Stimulated activated CD8-positive, alpha-beta memory T cell treated with anti-CD3 and anti-CD28 coated beads, Interleukin-15, amount 100 ng/mL, for 48 hours (primary cell): ENCODE measurements around the gene TBC1D26.
"Not testable (repeated sequence)": the region's sequence is repeated elsewhere in the genome, so short reads cannot be mapped to it uniquely, and the experiment has no call there.

ENCODE experiments used
- DNase-seq, 2 donors: peaks; one replicate each; pipeline ENCODE4 v3.0.0-alpha.2; 2020; ENCODE audit warnings: low read depth in 2 of 2

The TBC1D26 gene

DNA sequence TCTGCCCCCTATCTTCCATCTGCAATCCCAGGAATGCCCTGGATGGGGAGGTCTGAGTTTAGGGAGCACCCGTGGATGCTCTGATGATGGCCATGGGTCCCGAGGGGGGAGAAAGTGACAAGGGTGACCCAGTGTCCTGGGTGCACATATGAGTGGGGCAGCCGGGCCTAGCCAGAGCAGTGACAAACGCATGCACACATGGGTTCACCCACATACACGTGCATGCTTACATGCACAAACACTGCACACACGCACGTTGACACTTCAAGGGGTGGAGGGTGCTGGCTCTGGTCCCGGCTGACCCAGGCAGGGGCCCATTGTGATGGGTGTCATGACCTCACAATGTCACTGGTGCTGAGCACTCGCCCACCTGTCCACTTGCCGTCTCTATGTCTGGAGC, at the start of gene TBC1D26:
Gene TBC1D26 (plus strand): TSS at position 384 of the 400 bp plus-strand sequence. CDS start 3,066 bp downstream, outside the sequence.
- not testable (repeated sequence) for DNase-seq

DNA sequence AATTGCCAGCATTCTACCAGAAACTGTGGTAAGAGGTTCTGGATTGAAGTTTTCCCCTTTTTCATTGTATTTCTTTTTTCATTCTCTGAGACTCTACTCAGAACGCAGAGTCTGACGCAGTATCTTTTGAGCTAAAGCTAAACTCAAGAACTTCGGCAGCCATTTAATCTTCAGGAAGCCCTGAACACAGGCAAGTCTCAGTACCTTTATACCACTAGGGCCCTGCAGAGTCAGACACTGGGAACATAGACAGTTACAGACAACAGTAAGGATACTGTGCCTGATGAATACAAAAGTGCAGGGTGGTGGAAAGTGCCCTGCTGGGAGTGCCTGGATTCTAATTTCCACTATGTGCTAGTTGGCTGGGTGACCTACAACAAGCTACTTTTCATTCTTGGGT, 48.9 kb upstream of the TBC1D26 start:
- DNase-seq = not testable (repeated sequence)

- peak; percentile 58 to 63 for DNase-seq
These were observed 48.1 kb upstream of the TBC1D26 start, which contains the start of gene TRIM16 for GRCh38 chr17:15683824-15684478. Gene TRIM16 (minus strand): TSS chr17:15684311. CDS start chr17:15651609, 32,702 bp downstream.

DNA sequence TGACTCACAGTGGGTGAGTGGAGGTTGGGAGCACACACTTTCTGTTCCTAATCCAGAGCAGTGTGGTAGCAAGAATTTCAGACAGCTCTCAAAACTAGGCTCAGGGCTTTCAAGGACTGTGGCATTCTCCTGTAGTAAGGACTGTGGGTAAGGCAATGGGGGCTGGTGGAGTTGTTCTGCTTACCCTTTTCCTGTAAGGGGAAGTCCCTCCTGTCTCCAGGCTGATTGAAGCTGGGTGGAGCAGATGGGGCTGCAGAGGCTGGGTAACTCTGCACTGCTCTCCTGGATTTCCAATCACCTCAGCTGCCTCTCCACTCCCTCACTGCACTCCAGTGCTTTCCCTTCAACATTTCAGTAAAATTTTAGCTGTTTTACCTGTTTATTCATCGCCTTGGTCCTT, 44.6 kb upstream of the TBC1D26 start:
- not testable (repeated sequence) for DNase-seq

DNA sequence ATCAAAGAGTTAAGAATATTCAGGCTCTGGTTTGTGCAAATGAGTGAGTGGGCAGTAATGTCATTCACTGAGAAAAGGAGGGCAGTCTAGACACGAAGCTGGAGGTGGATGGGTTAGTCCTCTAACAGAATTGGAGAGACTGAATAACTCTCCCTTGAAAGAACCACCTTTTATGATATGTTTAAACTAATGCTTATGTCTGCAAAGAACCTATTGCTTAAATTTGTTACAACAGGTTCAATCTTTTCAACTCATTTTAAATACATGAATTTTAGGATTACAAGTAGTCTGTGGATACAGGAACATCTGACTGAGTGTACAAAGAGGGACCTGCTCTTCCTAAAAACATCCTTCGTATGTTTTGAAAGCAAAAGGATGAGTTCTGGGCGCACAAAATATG, 33.1 kb upstream of the TBC1D26 start:
- DNase-seq = not testable (repeated sequence)

DNA sequence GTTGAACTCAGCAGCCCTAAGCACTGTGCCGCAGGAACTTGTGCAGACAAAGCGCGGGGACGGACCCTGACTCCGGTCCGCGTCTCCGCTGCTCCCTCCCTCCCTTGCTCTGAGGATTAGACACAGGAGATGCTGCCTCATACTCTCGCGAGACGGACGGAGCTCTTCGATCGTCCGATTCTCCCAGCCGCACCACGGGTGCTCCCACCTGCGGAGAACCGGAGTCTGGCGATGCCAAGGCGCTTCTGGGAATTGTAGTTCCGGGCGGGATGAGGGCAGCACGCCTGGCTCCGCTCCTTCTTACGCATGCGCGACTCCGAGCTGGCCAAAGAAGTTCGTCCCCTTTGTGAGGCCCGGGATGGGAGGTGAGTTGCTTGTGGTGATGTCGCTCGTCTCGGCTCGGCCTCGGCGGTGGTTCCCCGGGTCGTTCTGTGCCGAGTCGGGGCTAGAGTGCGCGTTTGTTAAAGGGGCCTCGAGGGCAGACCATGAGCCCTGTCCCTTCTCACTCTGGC, 32.6 kb upstream of the TBC1D26 start, which contains the start of gene ZNF286A:
Gene ZNF286A (plus strand): TSS at position 340 of the 512 bp plus-strand sequence. CDS start 578 bp downstream, outside the sequence.
- DNase-seq = peak; percentile 94 to 99

DNA sequence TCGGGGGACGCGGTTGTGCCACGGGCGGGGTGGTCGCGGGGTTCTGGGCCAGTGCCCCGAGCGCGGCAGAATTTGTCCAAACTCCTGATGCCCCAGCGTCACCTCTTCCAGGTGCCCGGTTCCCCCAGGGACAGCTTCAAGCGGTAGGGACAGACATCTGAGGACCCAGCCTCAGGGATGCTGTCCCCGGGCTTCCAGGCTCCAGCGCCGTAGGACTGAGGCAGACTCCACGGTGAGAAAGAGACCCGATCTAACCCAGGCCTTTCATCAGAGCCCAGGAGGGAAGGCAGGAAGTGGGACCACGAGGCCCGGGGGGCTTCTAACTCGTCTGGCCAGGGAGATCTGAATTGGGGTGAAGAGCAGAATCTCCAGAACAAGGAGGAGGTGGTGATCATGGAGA, 32.1 kb upstream of the TBC1D26 start:
- not testable (repeated sequence) for DNase-seq

DNA sequence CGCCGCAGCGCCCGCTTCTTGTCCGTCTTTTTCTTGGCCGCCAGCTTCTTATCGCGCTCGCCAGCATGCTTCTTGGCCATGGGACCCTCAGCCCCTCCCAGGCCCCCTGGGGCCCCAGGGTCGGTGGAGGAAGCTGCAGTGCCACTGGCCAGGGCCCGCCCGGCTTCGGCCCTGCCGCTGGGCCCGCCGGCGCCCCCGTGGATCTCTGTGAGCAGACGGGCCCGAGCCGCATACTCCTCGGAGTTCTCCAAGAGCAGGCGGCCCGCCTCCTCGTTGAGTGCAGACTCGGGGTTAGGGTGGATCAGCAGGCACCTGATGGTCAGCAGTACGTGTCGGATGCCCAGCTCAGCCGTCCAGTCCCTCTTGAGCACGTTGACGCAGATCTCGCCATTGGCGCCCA, 27.8 kb upstream of the TBC1D26 start:
- DNase-seq = not testable (repeated sequence)

DNA sequence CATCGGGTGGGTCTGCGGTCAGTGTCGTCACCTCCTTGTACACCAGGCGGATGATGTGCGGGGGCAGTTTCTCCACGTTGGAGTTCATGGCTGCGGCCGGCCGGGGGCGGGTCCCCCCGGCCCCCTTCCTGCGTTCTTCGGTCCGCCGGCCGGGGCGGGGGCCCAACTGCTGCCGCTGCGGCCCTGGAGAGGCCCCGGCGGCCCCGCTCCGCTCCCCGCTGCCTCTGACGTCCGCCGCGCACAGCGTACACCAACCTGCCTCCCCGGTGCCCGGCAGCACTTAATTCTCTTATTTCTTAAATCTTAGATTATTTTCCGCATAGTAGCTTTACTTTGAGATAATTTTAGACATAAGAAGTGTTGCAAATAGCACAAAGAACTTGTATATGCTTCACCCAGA, 27.3 kb upstream of the TBC1D26 start:
- not testable (repeated sequence) for DNase-seq

DNA sequence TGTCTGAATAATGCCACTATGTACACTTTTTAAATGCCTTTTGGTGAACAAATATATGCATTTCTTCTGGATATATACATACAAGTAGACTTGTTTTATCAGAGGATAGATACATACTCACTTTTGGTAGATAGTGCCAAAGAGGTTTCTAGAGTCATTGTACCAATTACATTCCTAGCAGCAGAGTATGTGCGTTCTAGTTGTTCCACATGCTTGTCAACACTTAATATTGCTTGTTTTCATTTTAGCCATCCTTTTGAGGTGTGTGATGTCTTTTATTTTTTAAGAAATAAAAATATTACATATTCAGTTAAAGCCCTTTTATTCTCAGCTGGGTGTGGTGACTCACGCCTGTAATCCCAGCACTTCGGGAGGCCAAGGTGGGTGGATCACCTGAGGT, 23.2 kb upstream of the TBC1D26 start:
- DNase-seq = not testable (repeated sequence)

- DNase-seq = not testable (repeated sequence)
These were observed 15.2 kb upstream of the TBC1D26 start for GRCh38 chr17:15716601-15717563.

GRCh38 chr17:15730535-15730934, 1.5 kb upstream of the TBC1D26 start:
- not testable (repeated sequence) for DNase-seq

- DNase-seq = not testable (repeated sequence)
These were observed 1.2 kb downstream of the TBC1D26 start for GRCh38 chr17:15733174-15733789.

GRCh38 chr17:15736578-15736977, 4.5 kb downstream of the TBC1D26 start:
- DNase-seq = not testable (repeated sequence)

DNA sequence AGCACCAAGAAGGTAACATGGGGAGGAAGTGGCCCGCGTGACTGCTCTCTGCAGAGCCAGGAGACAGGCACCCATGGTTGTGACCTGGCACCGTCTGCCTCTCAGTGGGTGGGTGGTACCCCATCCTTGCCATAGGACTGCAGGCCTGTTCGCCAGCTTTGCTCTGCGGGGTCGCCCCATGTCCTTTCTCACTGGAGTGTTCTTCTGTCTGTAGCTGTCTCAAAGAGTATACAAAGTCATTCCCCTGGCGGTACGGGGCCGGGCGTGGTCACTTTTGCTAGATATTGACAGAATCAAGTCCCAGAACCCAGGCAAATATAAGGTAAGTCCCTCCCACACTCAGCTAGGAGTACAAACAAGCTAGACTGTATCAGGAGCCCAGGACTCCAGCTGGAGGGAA, 6.0 kb downstream of the TBC1D26 start:
- no peak for DNase-seq

DNA sequence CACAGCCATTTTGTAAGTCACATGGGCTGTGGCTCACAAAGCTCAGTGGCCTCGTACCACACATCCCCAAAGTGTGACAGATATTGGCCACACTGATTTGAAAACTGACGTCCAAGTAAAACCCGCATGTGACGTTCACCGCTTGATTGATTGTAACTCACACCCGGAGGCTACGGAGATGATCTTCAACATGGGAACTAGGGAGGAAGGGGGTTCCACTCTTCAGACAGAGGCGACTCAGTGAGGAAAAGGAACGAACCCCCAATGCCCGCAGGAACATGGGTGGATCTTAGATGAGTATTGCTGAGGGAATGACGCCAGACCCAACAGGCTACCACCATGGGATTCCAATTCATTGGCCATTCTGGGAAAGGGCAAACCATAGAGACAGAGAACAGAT, 7.2 kb downstream of the TBC1D26 start:
- DNase-seq = not testable (repeated sequence)

GRCh38 chr17:15740041-15740440, 8.0 kb downstream of the TBC1D26 start:
- not testable (repeated sequence) for DNase-seq

DNA sequence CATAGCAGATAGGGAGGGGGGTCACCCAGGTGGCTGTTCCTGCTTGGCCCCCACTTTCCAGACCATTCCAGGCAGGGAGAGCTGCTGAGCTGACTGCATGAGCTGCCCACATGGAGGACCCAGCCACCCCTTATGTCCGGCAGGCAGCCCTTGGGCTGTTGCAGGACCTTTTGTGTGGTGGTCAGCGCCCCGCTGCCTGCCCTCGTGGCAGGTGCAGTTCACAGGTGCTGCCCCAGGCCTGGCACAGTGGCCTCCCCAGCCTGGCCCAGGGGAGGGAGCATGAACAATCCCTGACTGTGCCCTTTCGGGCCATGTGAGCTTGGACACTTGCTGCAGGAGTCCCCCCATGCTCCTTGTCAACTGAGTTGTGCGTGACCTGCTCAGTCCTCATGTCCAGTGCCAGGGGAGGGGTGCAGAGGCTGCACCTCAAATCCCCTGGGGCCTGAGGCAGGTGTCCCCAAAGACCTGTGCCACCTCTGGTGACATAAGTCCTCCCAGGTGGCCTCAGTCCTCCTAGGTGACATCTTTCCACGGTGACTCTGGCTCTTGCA, 8.6 kb downstream of the TBC1D26 start:
- DNase-seq = no peak

DNA sequence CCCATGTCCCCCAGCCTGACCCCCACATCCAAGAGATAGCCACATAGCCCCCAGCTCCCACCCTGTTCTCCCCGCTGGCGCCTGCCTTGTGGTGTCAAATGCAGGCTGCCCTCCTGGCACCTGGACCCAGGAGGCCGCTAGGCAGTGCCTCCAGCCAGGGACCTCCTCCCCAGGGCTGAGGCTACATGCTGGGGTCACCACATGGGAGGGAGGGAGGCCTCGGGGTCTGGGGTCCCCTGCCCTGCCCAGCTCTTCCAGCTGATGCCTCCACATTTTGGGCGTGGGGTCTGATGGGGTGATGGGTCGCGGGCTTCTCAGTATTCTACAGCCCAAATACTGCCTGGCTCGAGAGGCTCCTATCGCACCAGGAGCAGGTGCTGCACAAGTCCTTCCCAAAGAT, 9.5 kb downstream of the TBC1D26 start:
- no peak for DNase-seq

- DNase-seq = no peak
These were observed 10.1 kb downstream of the TBC1D26 start for GRCh38 chr17:15742051-15742795.

DNA sequence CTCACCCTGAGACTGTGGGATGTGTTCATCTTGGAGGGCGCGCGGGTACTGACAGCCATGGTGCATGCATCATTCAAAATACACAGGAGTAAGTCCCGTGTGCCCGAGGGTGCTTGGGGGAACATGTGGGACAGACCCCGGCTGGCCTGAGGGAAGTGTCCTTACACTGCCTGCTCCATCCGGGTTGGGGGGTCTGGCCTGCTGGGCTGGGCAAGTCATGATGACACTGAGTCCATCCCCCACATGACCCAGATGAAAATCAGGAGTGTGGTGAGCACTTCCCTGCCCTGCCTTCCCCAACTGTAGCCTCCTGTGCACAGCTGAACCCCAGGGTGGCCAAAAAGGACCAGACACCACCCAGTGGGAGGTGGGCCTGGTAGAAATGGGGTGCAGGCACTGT, 10.8 kb downstream of the TBC1D26 start:
- no peak for DNase-seq
